Measurements from ENCODE around the gene RSPO4. TPM values are rescaled to one million over a fixed set of nuclear protein-coding genes. Genes with fewer than 3 reads are reported as not detected.

Gene RSPO4
- total RNA-seq, 1 donor from 2014 or later = not detected

- DNase-seq (ENCODE audit: missing footprints) (no peak), ATAC-seq (no peak)
- intact Hi-C loops (cut with DNase I) = no loop called here
Observed at GRCh38 chr20:982754-983153, 19.4 kb downstream of the RSPO4 start.

- DNase-seq (ENCODE audit: missing footprints) (no peak), ATAC-seq (no peak)
- intact Hi-C loops (cut with DNase I) = no loop called here
Observed at GRCh38 chr20:977021-977420, 25.1 kb downstream of the RSPO4 start.

GRCh38 chr20:976033-976432 lies 26.1 kb downstream of the RSPO4 start:
- ATAC-seq (no peak), DNase-seq (ENCODE audit: missing footprints) (no peak)
- intact Hi-C loops (cut with DNase I) = no loop called here

- DNase-seq (ENCODE audit: missing footprints) = no peak
- ATAC-seq = no peak
- intact Hi-C loops (cut with DNase I) = no loop called here
Observed at GRCh38 chr20:973785-974194, 28.3 kb downstream of the RSPO4 start.

- no peak for DNase-seq (ENCODE audit: missing footprints)
- ATAC-seq = no peak
- intact Hi-C loops (cut with DNase I) = no loop called here
Observed at GRCh38 chr20:972256-972655, 29.9 kb downstream of the RSPO4 start.

- DNase-seq (ENCODE audit: missing footprints) (no peak), ATAC-seq (no peak)
- intact Hi-C loops (cut with DNase I) = no loop called here
Observed at GRCh38 chr20:971346-971745, 30.8 kb downstream of the RSPO4 start.

GRCh38 chr20:969868-970267 lies 32.2 kb downstream of the RSPO4 start:
- no peak for DNase-seq (ENCODE audit: missing footprints)

GRCh38 chr20:967796-968742 lies 34.0 kb downstream of the RSPO4 start:
- intact Hi-C loops (cut with DNase I) = no loop called here
- ATAC-seq (no peak), DNase-seq (ENCODE audit: missing footprints) (no peak)

More at GRCh38 chr20:969868-970267, 32.2 kb downstream of the RSPO4 start:
- no peak for ATAC-seq
- intact Hi-C loops (cut with DNase I) = no loop called here

- intact Hi-C loops (cut with DNase I) = no loop called here
- DNase-seq (ENCODE audit: missing footprints) (no peak), ATAC-seq (no peak)
Observed at GRCh38 chr20:965956-966355, 36.2 kb downstream of the RSPO4 start.

- ATAC-seq = no peak
- intact Hi-C loops (cut with DNase I) = no loop called here
- DNase-seq (ENCODE audit: missing footprints) = no peak
Observed at GRCh38 chr20:963795-964194, 38.3 kb downstream of the RSPO4 start.

- DNase-seq (ENCODE audit: missing footprints) = no peak
- intact Hi-C loops (cut with DNase I) = no loop called here
- no peak for ATAC-seq
Observed at GRCh38 chr20:962683-963082, 39.4 kb downstream of the RSPO4 start.

- intact Hi-C loops (cut with DNase I) = no loop called here
- no peak for DNase-seq (ENCODE audit: missing footprints)
- no peak for ATAC-seq
Observed at GRCh38 chr20:962223-962622, 39.9 kb downstream of the RSPO4 start.

- ATAC-seq (no peak), DNase-seq (ENCODE audit: missing footprints) (no peak)
- intact Hi-C loops (cut with DNase I) = no loop called here
Observed at GRCh38 chr20:961768-962167, 40.3 kb downstream of the RSPO4 start.

GRCh38 chr20:959996-960615 lies 42.0 kb downstream of the RSPO4 start:
- no peak for ATAC-seq
- intact Hi-C loops (cut with DNase I) = loop anchor here (10.0 kb wide), 2 partner anchors 75 to 245 kb away; partner anchors contain the start of gene C20orf202
- DNase-seq (ENCODE audit: missing footprints) = no peak

GRCh38 chr20:958936-959815 lies 42.9 kb downstream of the RSPO4 start:
- no peak for ATAC-seq
- no peak for DNase-seq (ENCODE audit: missing footprints)
- intact Hi-C loops (cut with DNase I) = loop anchor here (10.0 kb wide), 2 partner anchors 74 to 246 kb away; partner anchors contain the start of gene C20orf202

GRCh38 chr20:957544-957943 lies 44.6 kb downstream of the RSPO4 start:
- DNase-seq (ENCODE audit: missing footprints) (no peak), ATAC-seq (no peak)
- intact Hi-C loops (cut with DNase I) = loop anchor here (10.0 kb wide), 2 partner anchors 73 to 247 kb away; partner anchors contain the start of gene C20orf202

GRCh38 chr20:956330-956951 lies 45.7 kb downstream of the RSPO4 start:
- ATAC-seq (peak; percentile 73), DNase-seq (ENCODE audit: missing footprints) (peak; percentile 84)
- intact Hi-C loops (cut with DNase I) = loop anchor here (1.0 to 10.0 kb wide), 3 partner anchors 72 to 248 kb away; partner anchors contain the start of gene C20orf202

GRCh38 chr20:955656-956055 lies 46.5 kb downstream of the RSPO4 start:
- intact Hi-C loops (cut with DNase I) = loop anchor here (1.0 to 10.0 kb wide), 3 partner anchors 71 to 249 kb away; partner anchors contain the start of gene C20orf202
- DNase-seq (ENCODE audit: missing footprints) (no peak), ATAC-seq (no peak)
